GM23338 (cell line): ENCODE data around the gene BCKDHA. TPM values are rescaled to one million over a fixed set of nuclear protein-coding genes. Genes with fewer than 3 reads are reported as not detected.

Source experiments
- ATAC-seq: fragments of 200-7000 bp; cut with Tn5 transposase; 3 replicates; pipeline ENCODE4 v1.9.1; 2020
- DNase-seq: peaks from one replicate; pipeline ENCODE4 v3.0.0-alpha.2; 2015; ENCODE audit warnings: low spot score
- H2AFZ ChIP-seq: fragments of 200-600 bp; sonication (generic); 2 replicates; pipeline ENCODE4 v1.8.0; 2016; ENCODE audit warnings: antibody characterized with exemption, mild to moderate bottlenecking, moderate library complexity
- H3F3A ChIP-seq: fragments of 200-600 bp; sonication (generic); replicated peaks from 2 replicates; pipeline ENCODE4 v1.8.0; 2017; ENCODE audit warnings: antibody characterized with exemption, mixed run types, low read depth
- H3K27ac ChIP-seq: fragments of 200-600 bp; sonication (generic); 2 replicates; pipeline ENCODE4 v1.6.1; 2016; ENCODE audit warnings: low read depth
- H3K27me3 ChIP-seq: fragments of 200-600 bp; sonication (generic); 2 replicates; pipeline ENCODE4 v1.8.0; 2016; ENCODE audit warnings: mild to moderate bottlenecking, mixed run types, moderate library complexity; ENCODE audit not compliant: insufficient read depth
- H3K36me3 ChIP-seq: fragments of 200-600 bp; sonication (generic); 2 replicates; pipeline ENCODE4 v1.8.0; 2016; ENCODE audit warnings: mild to moderate bottlenecking; ENCODE audit not compliant: insufficient read depth
- H3K4me1 ChIP-seq: fragments of 200-600 bp; sonication (generic); 2 replicates; pipeline ENCODE4 v1.8.0; 2016; ENCODE audit warnings: mild to moderate bottlenecking, moderate library complexity; ENCODE audit not compliant: insufficient read depth
- H3K4me2 ChIP-seq: fragments of 200-600 bp; sonication (generic); 2 replicates; pipeline ENCODE4 v1.7.1; 2017; ENCODE audit warnings: mixed run types
- H3K4me3 ChIP-seq: fragments of 200-600 bp; sonication (generic); 2 replicates; pipeline ENCODE4 v1.6.1; 2016; ENCODE audit warnings: mixed run types
- H3K79me2 ChIP-seq: fragments of 200-600 bp; sonication (generic); replicated peaks from 2 replicates; pipeline ENCODE4 v1.8.0; 2017; ENCODE audit warnings: mild to moderate bottlenecking; ENCODE audit not compliant: insufficient read depth
- H3K9me2 ChIP-seq: fragments of 200-600 bp; sonication (generic); 2 replicates; pipeline ENCODE4 v1.8.0; 2017; ENCODE audit not compliant: insufficient read depth
- H4K20me1 ChIP-seq: fragments of 200-600 bp; sonication (generic); replicated peaks from 2 replicates; pipeline ENCODE4 v1.8.0; 2017; ENCODE audit warnings: mild to moderate bottlenecking; ENCODE audit not compliant: insufficient read depth
- H3K27ac Mint-ChIP-seq: 2 replicates; pipeline ENCODE4 v1.8.0; 2020; ENCODE audit warnings: inconsistent platforms, mild to moderate bottlenecking, moderate library complexity, mixed read lengths
- H3K27me3 Mint-ChIP-seq: 3 replicates; pipeline ENCODE4 v1.8.0; 2022; ENCODE audit warnings: low read depth, mild to moderate bottlenecking, moderate library complexity, mixed read lengths, inconsistent platforms; ENCODE audit not compliant: insufficient read depth, poor library complexity
- H3K36me3 Mint-ChIP-seq: 3 replicates; pipeline ENCODE4 v1.8.0; 2021; ENCODE audit warnings: low read depth, mild to moderate bottlenecking, inconsistent platforms, moderate library complexity, mixed read lengths
- H3K4me1 Mint-ChIP-seq: 3 replicates; pipeline ENCODE4 v1.8.0; 2020; ENCODE audit warnings: mild to moderate bottlenecking, inconsistent platforms, mixed read lengths
- H3K4me3 Mint-ChIP-seq: 3 replicates; pipeline ENCODE4 v1.8.0; 2021; ENCODE audit warnings: moderate library complexity, mild to moderate bottlenecking, inconsistent platforms, mixed read lengths
- H3K9me3 Mint-ChIP-seq: 3 replicates; pipeline ENCODE4 v1.8.0; 2020; ENCODE audit warnings: moderate library complexity, mild to moderate bottlenecking, inconsistent platforms, mixed read lengths
- CREB1 ChIP-seq: fragments of 250-450 bp; sonication (Bioruptor Pico); IDR thresholded peaks from 2 replicates; pipeline ENCODE4 v1.5.0; 2020; ENCODE audit warnings: low read depth, mild to moderate bottlenecking, moderate library complexity
- CTCF ChIP-seq, 2 experiments: fragments of 200-600 bp in 1 of 2; sonication (generic) in 1 of 2; conservative IDR thresholded peaks; 2 replicates each; pipeline versions ENCODE4 v1.5.1 to v1.6.1; 2016 to 2017; ENCODE audit warnings: antibody characterized with exemption in 2 of 2, low read depth in 2 of 2, mild to moderate bottlenecking in 2 of 2, moderate library complexity in 1 of 2
- EZH2phosphoT487 ChIP-seq: fragments of 200-600 bp; sonication (generic); IDR thresholded peaks from one replicate; pipeline ENCODE4 v1.8.1; 2018; ENCODE audit warnings: antibody characterized with exemption; ENCODE audit not compliant: unreplicated experiment
- JUNB ChIP-seq: IDR thresholded peaks from one replicate; pipeline ENCODE4 v1.6.1; 2016; ENCODE audit warnings: antibody characterized with exemption; ENCODE audit not compliant: unreplicated experiment
- POLR2AphosphoS5 ChIP-seq: IDR thresholded peaks from 2 replicates; pipeline ENCODE4 v1.6.1; 2016; ENCODE audit warnings: antibody characterized with exemption, low read depth
- REST ChIP-seq: IDR thresholded peaks from one replicate; pipeline ENCODE4 v1.6.1; 2018; ENCODE audit warnings: antibody characterized with exemption; ENCODE audit not compliant: unreplicated experiment
- STAT1 ChIP-seq: IDR thresholded peaks from one replicate; pipeline ENCODE4 v1.6.1; 2016; ENCODE audit warnings: antibody characterized with exemption; ENCODE audit not compliant: unreplicated experiment
- ZNF114 ChIP-seq: fragments of 250-450 bp; sonication (Bioruptor Pico); IDR thresholded peaks from 2 replicates; pipeline ENCODE4 v1.5.0; 2020; ENCODE audit warnings: mild to moderate bottlenecking, moderate library complexity
- ZNF462 ChIP-seq: fragments of 250-450 bp; sonication (Bioruptor Pico); IDR thresholded peaks from 2 replicates; pipeline ENCODE4 v1.5.0; 2020; ENCODE audit warnings: mild to moderate bottlenecking, moderate library complexity
- polyA plus RNA-seq: library from polyadenylated mRNA; unstranded; fragments of >200 nt; fragmentation: Nextera tagmentation; extraction: Ambion mirVana; gene quantifications from 2 replicates; pipeline ENCODE4 v1.2.1, GENCODE V29; 2016
- total RNA-seq: library from RNA; depleted of rRNA; stranded (reverse); fragments of >200 nt; shearing (Covaris generic); gene quantifications from 2 replicates; pipeline ENCODE4 v1.2.3, GENCODE V29; 2014

The BCKDHA gene
- total and polyA plus RNA-seq, 2 experiments from 2014 or later, result 15.0 to 42.4 TPM

GRCh38 chr19:41355035-41355434 lies 42.6 kb upstream of the BCKDHA start (continued):
- TF ChIP-seq CTCF (conservative IDR thresholded peaks at IDR 0.05; ENCODE audit: low read depth in 2 of 2), result no peak
- TF ChIP-seq ZNF114, result no peak
- no peak for TF ChIP-seq REST
- TF ChIP-seq EZH2phosphoT487, result no peak

DNA sequence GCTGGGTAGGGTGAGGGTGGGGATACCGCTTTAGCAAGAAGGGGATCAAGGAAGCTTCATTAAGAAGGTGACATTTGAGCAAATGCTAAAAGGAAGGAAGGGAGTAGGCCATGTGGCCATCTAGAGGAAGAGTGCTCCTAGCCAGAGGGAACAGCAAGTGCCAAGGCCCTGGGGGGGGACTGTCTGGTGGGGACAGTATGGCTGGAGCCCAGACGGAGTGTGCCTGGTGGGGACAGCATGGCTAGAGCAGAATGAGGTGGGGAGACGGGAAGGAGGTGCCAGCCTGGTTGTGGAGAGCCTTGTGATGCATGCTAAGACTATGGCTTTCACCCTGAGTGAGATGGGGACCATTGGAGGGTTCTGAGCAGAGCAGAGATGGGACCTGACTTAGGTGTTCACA lies 41.8 kb upstream of the BCKDHA start:
- ATAC-seq (no peak), DNase-seq (no peak)
- H4K20me1 ChIP-seq, result 0 out of 2 replicates have a peak, but pooled peaks cover 2% of the 10 kb centered on the region
- H3K27me3 ChIP-seq, result peaks cover 28% of the 10 kb centered on the region
- Mint-ChIP-seq H3K36me3 (no peaks in the 10 kb centered on the region; the same call in 2 of the 3 replicates), H3K27ac (no peak overlapping the region), H3K27me3 (peaks cover 53% of the 10 kb centered on the region), H3K9me3 (no peaks in the 10 kb centered on the region; the same call in 2 of the 3 replicates), H3K4me3 (no peak overlapping the region), H3K4me1 (peaks cover 17% of the 10 kb centered on the region)
- H3F3A ChIP-seq, result peaks cover 2% of the 10 kb centered on the region; the same call in 1 of the 2 replicates
- no peak overlapping the region for H3K27ac ChIP-seq
- peaks cover 7% of the 10 kb centered on the region; the same call in 1 of the 2 replicates for H3K4me1 ChIP-seq
- H3K4me3 ChIP-seq, result no peak overlapping the region
- H3K79me2 ChIP-seq, result no peaks in the 10 kb centered on the region
- H3K36me3 ChIP-seq, result no peaks in the 10 kb centered on the region
- no peak overlapping the region for H3K4me2 ChIP-seq
- no peak overlapping the region for H2AFZ ChIP-seq
- no peaks in the 10 kb centered on the region for H3K9me2 ChIP-seq
- no peak for TF ChIP-seq POLR2AphosphoS5
- no peak for TF ChIP-seq CREB1 (CRISPR knock-in tag)
- TF ChIP-seq JUNB, result no peak
- TF ChIP-seq EZH2phosphoT487, result no peak
- no peak for TF ChIP-seq STAT1
- TF ChIP-seq REST, result no peak
- no peak for TF ChIP-seq ZNF462
